ENCODE results near the gene ERN1.

Gene ERN1

GRCh38 chr17:64083563-64084085 lies 46.3 kb downstream of the ERN1 start:
- Mint-ChIP-seq H3K4me3 (no peak overlapping the region), H3K27ac (no peak overlapping the region), H3K9me3 (no peaks in the 10 kb centered on the region)

GRCh38 chr17:64083093-64083492 lies 46.9 kb downstream of the ERN1 start:
- H3K27ac Mint-ChIP-seq = no peak overlapping the region
- peaks cover 26% of the 10 kb centered on the region for H3K4me1 Mint-ChIP-seq (ENCODE audit: low read depth)
- peaks cover 20% of the 10 kb centered on the region for H3K36me3 Mint-ChIP-seq (ENCODE audit: low read depth)
- no peaks in the 10 kb centered on the region for H3K27me3 Mint-ChIP-seq
- no peak overlapping the region for H3K4me3 Mint-ChIP-seq
- no peaks in the 10 kb centered on the region for H3K9me3 Mint-ChIP-seq
- DNase-seq = no peak

More at GRCh38 chr17:64083563-64084085, 46.3 kb downstream of the ERN1 start:
- peaks cover 31% of the 10 kb centered on the region for H3K4me1 Mint-ChIP-seq (ENCODE audit: low read depth)
- H3K27me3 Mint-ChIP-seq = no peaks in the 10 kb centered on the region
- peaks cover 17% of the 10 kb centered on the region for H3K36me3 Mint-ChIP-seq (ENCODE audit: low read depth)
- DNase-seq = no peak

GRCh38 chr17:64081802-64082799 lies 47.8 kb downstream of the ERN1 start:
- no peak for DNase-seq
- no peak overlapping the region for H3K27ac Mint-ChIP-seq
- peak overlapping the region; percentile 40 for H3K4me3 Mint-ChIP-seq
- peaks cover 28% of the 10 kb centered on the region for H3K36me3 Mint-ChIP-seq (ENCODE audit: low read depth)
- H3K27me3 Mint-ChIP-seq = no peaks in the 10 kb centered on the region
- peaks cover 21% of the 10 kb centered on the region for H3K4me1 Mint-ChIP-seq (ENCODE audit: low read depth)
- H3K9me3 Mint-ChIP-seq = no peaks in the 10 kb centered on the region

- DNase-seq = no peak
- H3K4me1 Mint-ChIP-seq (ENCODE audit: low read depth) = peaks cover 26% of the 10 kb centered on the region
- no peaks in the 10 kb centered on the region for H3K9me3 Mint-ChIP-seq
- peak overlapping the region; percentile 4 for H3K27ac Mint-ChIP-seq
- H3K27me3 Mint-ChIP-seq = no peaks in the 10 kb centered on the region
- no peak overlapping the region for H3K4me3 Mint-ChIP-seq
- H3K36me3 Mint-ChIP-seq (ENCODE audit: low read depth) = peaks cover 44% of the 10 kb centered on the region
Observed at GRCh38 chr17:64080174-64080618, 49.7 kb downstream of the ERN1 start.

- Mint-ChIP-seq H3K27ac (no peak overlapping the region), H3K36me3 (ENCODE audit: low read depth) (peaks cover 66% of the 10 kb centered on the region), H3K27me3 (no peaks in the 10 kb centered on the region), H3K9me3 (no peaks in the 10 kb centered on the region), H3K4me1 (ENCODE audit: low read depth) (peaks cover 26% of the 10 kb centered on the region), H3K4me3 (no peak overlapping the region)
- DNase-seq = no peak
Observed at GRCh38 chr17:64077379-64077778, 52.6 kb downstream of the ERN1 start.

GRCh38 chr17:64075913-64076312 lies 54.0 kb downstream of the ERN1 start:
- peaks cover 80% of the 10 kb centered on the region for H3K36me3 Mint-ChIP-seq (ENCODE audit: low read depth)
- DNase-seq = no peak
- H3K27ac Mint-ChIP-seq = peak overlapping the region; percentile 67
- no peak overlapping the region for H3K4me3 Mint-ChIP-seq
- no peaks in the 10 kb centered on the region for H3K9me3 Mint-ChIP-seq
- H3K4me1 Mint-ChIP-seq (ENCODE audit: low read depth) = peaks cover 25% of the 10 kb centered on the region
- no peaks in the 10 kb centered on the region for H3K27me3 Mint-ChIP-seq

- H3K9me3 Mint-ChIP-seq = peaks cover 5% of the 10 kb centered on the region
- DNase-seq = no peak
- peaks cover 16% of the 10 kb centered on the region for H3K4me1 Mint-ChIP-seq (ENCODE audit: low read depth)
- H3K27me3 Mint-ChIP-seq = no peaks in the 10 kb centered on the region
- peaks cover 88% of the 10 kb centered on the region for H3K36me3 Mint-ChIP-seq (ENCODE audit: low read depth)
- H3K27ac Mint-ChIP-seq = no peak overlapping the region
- H3K4me3 Mint-ChIP-seq = no peak overlapping the region
Observed at GRCh38 chr17:64074704-64075426, 55.1 kb downstream of the ERN1 start.

- DNase-seq = no peak
- peaks cover 9% of the 10 kb centered on the region for H3K9me3 Mint-ChIP-seq
- H3K27ac Mint-ChIP-seq = no peak overlapping the region
- peaks cover 12% of the 10 kb centered on the region for H3K4me1 Mint-ChIP-seq (ENCODE audit: low read depth)
- H3K27me3 Mint-ChIP-seq = no peaks in the 10 kb centered on the region
- no peak overlapping the region for H3K4me3 Mint-ChIP-seq
- H3K36me3 Mint-ChIP-seq (ENCODE audit: low read depth) = peaks cover 88% of the 10 kb centered on the region
Observed at GRCh38 chr17:64073771-64074703, 55.9 kb downstream of the ERN1 start.

GRCh38 chr17:64071111-64071510 lies 58.8 kb downstream of the ERN1 start:
- H3K36me3 Mint-ChIP-seq (ENCODE audit: low read depth) = peaks cover 92% of the 10 kb centered on the region
- no peak for DNase-seq
- H3K27ac Mint-ChIP-seq = no peak overlapping the region
- no peaks in the 10 kb centered on the region for H3K27me3 Mint-ChIP-seq
- H3K4me1 Mint-ChIP-seq (ENCODE audit: low read depth) = peaks cover 3% of the 10 kb centered on the region
- no peak overlapping the region for H3K4me3 Mint-ChIP-seq
- H3K9me3 Mint-ChIP-seq = peaks cover 9% of the 10 kb centered on the region

- Mint-ChIP-seq H3K36me3 (ENCODE audit: low read depth) (peaks cover 88% of the 10 kb centered on the region), H3K27ac (no peak overlapping the region), H3K9me3 (peaks cover 9% of the 10 kb centered on the region), H3K4me3 (no peak overlapping the region), H3K27me3 (no peaks in the 10 kb centered on the region), H3K4me1 (ENCODE audit: low read depth) (no peaks in the 10 kb centered on the region)
- no peak for DNase-seq
Observed at GRCh38 chr17:64070213-64070612, 59.7 kb downstream of the ERN1 start.

- Mint-ChIP-seq H3K4me3 (no peak overlapping the region), H3K4me1 (ENCODE audit: low read depth) (no peaks in the 10 kb centered on the region), H3K27ac (no peak overlapping the region), H3K9me3 (peaks cover 9% of the 10 kb centered on the region), H3K36me3 (ENCODE audit: low read depth) (peaks cover 88% of the 10 kb centered on the region), H3K27me3 (no peaks in the 10 kb centered on the region)
- DNase-seq = no peak
Observed at GRCh38 chr17:64069143-64069542, 60.8 kb downstream of the ERN1 start.

GRCh38 chr17:64067657-64068056 lies 62.3 kb downstream of the ERN1 start:
- no peak for DNase-seq
- peaks cover 94% of the 10 kb centered on the region for H3K36me3 Mint-ChIP-seq (ENCODE audit: low read depth)

GRCh38 chr17:64066716-64067115 lies 63.2 kb downstream of the ERN1 start:
- no peak for DNase-seq
- H3K4me3 Mint-ChIP-seq = no peak overlapping the region
- peaks cover 88% of the 10 kb centered on the region for H3K36me3 Mint-ChIP-seq (ENCODE audit: low read depth)
- H3K27ac Mint-ChIP-seq = no peak overlapping the region
- no peaks in the 10 kb centered on the region for H3K27me3 Mint-ChIP-seq
- peaks cover 9% of the 10 kb centered on the region for H3K9me3 Mint-ChIP-seq
- peaks cover 16% of the 10 kb centered on the region for H3K4me1 Mint-ChIP-seq (ENCODE audit: low read depth)

More at GRCh38 chr17:64067657-64068056, 62.3 kb downstream of the ERN1 start:
- H3K9me3 Mint-ChIP-seq = peaks cover 9% of the 10 kb centered on the region
- H3K4me3 Mint-ChIP-seq = no peak overlapping the region
- peak overlapping the region; percentile 23 for H3K27ac Mint-ChIP-seq
- H3K4me1 Mint-ChIP-seq (ENCODE audit: low read depth) = peaks cover 8% of the 10 kb centered on the region
- H3K27me3 Mint-ChIP-seq = no peaks in the 10 kb centered on the region

- no peak overlapping the region for H3K27ac Mint-ChIP-seq
- DNase-seq = no peak
- H3K27me3 Mint-ChIP-seq = no peaks in the 10 kb centered on the region
- H3K9me3 Mint-ChIP-seq = peaks cover 7% of the 10 kb centered on the region
- peaks cover 83% of the 10 kb centered on the region for H3K36me3 Mint-ChIP-seq (ENCODE audit: low read depth)
- peaks cover 31% of the 10 kb centered on the region for H3K4me1 Mint-ChIP-seq (ENCODE audit: low read depth)
- H3K4me3 Mint-ChIP-seq = no peak overlapping the region
Observed at GRCh38 chr17:64065161-64065560, 64.8 kb downstream of the ERN1 start.
